ENCODE measurements around the gene TLE3. TPM values are rescaled to one million over a fixed set of nuclear protein-coding genes. Genes with fewer than 3 reads are reported as not detected.

TLE3 gene
- total RNA-seq, 1 donor from 2014 or later = 90.1 TPM

DNA sequence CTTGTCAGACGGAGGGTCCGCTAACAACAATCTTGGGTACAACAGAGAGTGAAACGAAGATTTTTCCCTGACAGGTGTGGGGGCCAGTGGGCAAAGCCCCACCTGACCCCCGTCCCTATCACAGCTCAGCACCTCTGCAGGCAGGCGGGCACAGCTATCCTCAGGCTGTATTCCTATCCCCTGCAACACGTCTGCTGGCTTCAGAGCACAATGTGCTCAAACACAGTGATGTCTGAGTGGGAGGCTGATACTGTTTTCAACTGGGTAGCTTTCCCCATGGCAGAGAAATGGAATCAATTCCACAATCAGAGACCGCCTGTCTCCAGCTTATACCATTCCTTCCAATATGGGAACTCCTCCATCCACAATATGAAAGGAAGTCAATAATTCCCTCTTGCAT lies 28.0 kb downstream of the TLE3 start:
- ATAC-seq (no peak), DNase-seq (ENCODE audit: low spot score) (no peak)
- intact Hi-C loops (cut with DNase I) = no loop called here

DNA sequence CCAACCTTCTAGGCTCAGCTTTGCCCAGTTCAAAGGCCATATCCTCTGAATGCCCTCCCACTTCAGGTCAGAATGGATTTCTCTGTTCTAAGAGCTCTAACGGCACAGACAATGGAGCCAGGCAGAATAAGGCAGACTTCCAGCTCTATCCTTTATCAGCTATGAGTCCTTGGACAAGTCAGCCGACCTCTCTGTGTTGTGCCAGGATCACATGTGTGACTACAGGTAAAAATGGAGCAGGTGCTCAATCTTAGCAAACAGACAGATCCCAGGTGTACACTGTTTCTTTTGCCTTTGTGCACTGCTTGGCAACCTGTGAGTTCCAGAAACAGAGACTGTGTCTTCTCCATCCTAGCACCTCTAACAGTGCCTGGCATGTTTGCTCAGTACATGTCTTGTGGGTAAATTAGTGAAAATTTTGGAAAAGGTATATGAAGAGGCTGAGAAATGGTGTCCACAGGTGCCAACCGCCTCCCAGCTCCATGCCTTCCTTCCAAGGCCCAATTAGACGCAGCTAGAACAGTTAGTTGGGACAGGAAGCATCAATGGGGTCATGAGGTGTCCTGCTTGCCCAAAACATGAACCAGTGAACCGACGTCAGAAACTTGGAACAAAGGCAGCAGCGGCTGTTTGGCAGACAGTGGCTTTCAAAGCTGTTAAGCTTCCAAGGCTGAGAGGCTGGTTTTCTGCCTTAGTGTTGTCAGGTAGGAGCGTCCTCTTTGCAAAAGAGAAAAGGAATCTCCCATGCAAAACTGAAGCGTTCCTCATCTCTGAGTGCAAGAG lies 28.7 kb downstream of the TLE3 start:
- DNase-seq (ENCODE audit: low spot score) (no peak), ATAC-seq (no peak)
- intact Hi-C loops (cut with DNase I) = no loop called here

DNA sequence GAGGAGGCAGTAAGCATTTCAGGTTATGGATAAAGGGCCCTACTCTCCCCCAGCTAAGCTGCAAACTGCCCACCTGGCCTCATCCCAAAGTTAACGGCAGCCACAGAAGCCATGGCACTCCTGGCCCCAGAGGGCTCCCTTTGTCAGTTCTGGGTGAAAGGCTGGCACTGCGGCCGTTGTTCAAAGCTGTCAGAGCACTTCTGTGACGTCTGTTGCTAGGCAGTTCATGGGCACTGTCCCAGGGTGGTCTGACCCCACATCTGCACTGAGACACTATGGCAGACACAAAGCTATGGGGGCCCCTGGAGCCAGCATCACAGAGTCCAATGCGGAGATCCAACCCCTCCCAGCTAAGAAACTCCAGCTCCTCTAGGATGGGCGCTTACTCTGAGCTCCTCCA lies 30.0 kb downstream of the TLE3 start:
- DNase-seq (ENCODE audit: low spot score) = no peak
- intact Hi-C loops (cut with DNase I) = no loop called here
- no peak for ATAC-seq

DNA sequence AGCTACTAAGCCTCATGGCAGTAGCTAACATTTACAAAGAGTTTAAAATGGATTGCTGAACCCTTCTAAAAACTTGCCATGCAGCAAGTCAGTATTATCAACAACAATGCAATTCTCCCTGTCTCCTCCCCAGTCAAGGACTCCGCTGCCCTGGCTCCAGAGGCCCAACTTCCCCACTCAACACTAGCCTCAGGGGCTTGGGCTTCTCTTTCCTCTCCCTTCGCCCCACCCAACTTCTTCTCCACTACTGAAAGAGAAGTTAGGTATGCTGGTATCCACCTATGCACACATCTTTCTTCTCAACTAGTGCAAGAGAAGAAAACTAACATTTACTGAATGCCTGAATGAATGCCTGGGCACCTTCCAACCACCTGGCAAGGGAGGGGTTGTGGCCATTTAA lies 30.7 kb downstream of the TLE3 start:
- ATAC-seq (no peak), DNase-seq (ENCODE audit: low spot score) (no peak)
- intact Hi-C loops (cut with DNase I) = no loop called here

DNA sequence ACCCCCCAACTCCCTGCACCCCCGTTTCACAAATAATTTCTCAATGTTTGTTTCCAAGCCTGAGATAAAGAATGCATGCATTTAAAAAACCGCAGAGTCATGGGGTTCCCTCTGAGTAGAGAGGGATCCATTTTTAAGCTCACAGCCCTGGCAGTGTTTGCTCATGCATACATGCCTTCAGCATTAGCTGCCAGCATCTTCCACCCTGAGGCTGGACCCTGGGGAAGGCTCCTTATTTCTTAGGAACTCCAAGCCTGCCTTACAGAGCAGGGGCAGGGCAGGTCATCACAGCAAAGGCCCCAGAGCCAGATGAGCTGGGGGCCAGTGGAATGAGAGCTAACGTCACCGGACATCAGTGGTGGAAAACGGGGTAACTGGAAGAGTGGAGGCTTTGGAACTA lies 31.3 kb downstream of the TLE3 start:
- intact Hi-C loops (cut with DNase I) = no loop called here
- ATAC-seq (no peak), DNase-seq (ENCODE audit: low spot score) (no peak)

DNA sequence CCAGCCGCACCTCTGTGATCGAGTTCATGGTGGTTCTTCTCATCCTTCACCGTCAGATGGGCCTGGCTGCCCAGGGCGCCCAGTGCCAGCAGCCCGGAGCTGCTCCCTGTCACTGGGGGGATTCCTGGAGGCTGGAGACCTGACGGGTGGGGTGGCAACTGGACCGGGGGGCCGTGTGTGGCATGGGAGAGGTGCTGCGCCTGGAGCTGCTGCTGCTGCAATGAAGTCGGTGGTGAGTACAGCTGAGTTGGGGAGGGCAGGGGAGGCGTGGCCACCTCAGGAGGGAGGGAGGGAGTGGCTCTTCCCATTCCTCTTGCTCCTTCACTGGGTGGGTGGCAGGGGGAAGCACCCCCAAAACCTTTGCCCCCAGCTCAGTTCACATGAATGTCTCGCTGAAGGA lies 31.7 kb downstream of the TLE3 start:
- ATAC-seq (no peak), DNase-seq (ENCODE audit: low spot score) (no peak)
- intact Hi-C loops (cut with DNase I) = no loop called here

DNA sequence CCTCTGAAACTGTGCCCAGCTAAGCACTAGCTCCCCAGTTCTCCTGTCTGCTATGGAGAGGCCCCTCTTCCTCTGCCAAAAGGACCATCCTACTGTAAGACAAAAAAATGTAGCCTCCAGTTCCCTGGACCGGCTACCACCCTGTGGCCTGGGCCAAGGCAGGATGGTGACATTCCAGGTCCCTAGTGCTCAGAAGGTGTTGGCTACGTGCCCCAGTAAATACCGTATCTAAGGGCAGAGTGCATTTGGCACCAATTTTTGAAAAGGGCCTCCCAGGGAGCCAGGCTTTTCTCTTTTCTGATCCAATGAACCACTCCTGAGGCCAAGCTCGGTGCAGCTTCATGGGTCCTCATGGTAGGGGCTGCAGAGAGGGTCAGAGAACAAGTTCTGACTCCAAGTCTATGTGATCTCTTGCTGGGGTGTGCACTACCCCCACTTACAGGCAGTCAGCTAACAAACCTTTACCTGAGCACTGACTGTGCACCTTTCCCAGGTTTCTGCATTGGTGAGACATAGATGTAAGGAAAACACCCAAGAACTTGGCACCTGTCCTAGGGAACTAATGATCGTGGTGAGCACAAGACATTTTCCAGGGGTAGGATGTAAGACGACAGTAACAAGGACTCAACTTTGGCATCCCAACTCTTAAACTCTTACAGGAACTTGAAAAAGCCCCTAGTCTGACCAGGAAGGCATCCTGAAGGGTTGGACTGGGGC lies 32.6 kb downstream of the TLE3 start:
- ATAC-seq (no peak), DNase-seq (ENCODE audit: low spot score) (no peak)
- intact Hi-C loops (cut with DNase I) = no loop called here

DNA sequence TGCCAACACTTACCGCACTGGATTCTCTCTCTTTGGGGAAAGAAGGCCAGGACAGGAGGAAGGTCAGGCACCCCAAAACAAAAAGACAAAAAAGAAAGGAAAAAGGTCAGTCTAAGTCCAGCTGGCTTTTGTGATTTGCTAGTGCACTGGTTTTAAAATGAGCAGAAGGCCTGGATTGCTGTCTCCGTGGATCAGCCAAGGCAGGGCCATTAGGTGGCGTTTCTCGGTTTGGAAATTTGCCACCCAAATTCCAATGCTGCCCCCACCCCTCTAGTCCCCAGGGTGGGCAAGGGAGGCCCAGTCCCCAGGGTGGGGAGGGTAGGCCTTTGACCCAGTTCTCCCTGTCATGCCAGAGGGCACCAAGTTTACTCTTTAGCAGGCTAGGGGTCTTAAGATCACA lies 33.3 kb downstream of the TLE3 start:
- DNase-seq (ENCODE audit: low spot score) (no peak), ATAC-seq (peak; percentile 23)
- intact Hi-C loops (cut with DNase I) = loop anchor here (5.0 kb wide), 1 partner anchor 33 kb away; the partner anchor contains the start of gene TLE3

DNA sequence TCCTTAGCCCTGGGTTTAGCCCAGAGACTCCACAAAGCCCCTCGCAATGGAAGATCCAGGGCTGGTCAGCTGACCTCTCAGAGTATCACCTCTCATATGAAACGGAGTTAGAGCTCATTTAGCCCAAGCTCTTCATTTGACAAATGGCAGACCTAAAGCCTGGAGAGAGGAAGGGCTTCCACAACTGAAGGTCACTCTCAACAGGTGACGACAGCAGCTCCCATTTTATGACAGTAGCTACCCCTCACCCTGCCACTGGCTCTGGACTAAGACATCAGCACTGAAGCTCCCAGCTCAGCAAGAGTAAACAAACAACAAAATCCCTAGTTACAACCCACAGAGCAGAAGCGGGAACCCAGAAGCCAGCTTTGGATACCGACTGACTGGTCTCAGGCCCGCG lies 33.7 kb downstream of the TLE3 start:
- DNase-seq (ENCODE audit: low spot score) (no peak), ATAC-seq (no peak)
- intact Hi-C loops (cut with DNase I) = loop anchor here (5.0 kb wide), 1 partner anchor 33 kb away; the partner anchor contains the start of gene TLE3

DNA sequence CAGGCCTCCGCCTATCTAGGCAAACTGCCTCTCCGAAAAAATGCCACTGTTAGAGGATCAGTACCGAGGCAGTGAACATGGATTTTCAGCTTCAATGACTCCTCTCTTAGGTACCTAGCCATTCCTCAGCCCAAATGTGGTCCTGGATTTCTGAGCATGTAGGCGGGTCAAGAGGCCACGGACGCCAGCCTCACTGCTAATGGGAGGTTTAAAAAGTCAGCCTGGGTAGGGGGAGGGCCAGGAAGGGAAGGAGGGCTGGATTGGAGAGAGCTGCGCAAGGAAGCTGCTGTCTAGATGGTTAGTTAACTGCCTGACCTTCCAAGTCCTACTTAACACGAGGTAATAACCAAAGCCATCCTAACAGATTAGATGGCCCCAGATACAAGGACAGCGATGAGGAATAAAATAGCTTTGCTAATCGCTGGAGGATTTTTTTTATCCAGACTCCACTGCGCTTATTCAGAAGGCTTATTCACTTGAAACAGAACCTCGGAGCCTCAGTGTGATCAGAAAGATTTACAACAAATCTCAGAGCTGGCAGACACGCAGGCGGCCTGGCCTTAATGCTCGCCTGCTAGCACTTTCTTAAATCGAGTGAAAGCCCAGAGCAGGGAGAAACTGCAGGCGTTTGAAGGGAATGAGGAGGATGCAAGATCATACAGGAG lies 34.3 kb downstream of the TLE3 start:
- ATAC-seq = peak; percentile 23
- DNase-seq (ENCODE audit: low spot score) = peak; percentile 38
- intact Hi-C loops (cut with DNase I) = loop anchor here (5.0 kb wide), 1 partner anchor 34 kb away; the partner anchor contains the start of gene TLE3

DNA sequence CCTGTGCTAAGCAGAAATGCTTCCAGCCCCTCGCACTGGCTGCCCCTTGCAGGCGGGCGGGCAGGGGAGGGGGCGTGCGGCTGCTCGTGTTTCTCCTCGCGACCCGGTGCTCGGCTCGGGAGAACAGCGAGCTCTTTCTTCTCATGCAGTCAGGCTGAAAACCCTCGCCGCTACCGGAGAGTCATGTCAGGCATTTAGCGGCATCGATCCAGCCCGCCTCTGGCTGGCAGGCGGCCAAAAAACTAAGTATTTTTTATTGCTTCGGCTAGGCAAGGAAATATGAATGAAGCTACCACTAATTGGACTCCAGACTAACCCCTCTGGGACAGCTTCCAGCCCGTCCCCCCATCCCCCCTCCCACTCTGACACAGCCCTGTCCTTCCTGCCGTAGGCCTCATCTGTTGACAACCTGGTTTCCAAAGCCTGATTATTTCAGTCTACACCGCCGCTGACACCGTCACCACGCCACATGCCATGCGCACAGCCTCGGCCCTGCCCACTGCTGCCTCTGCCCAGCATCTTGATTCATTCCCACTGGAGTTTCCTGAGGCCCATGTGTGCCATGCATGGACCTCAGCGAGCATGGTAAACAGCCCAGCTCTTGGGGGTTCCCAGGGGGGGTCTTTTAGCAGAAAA lies 35.3 kb downstream of the TLE3 start:
- ATAC-seq = peak; percentile 80
- intact Hi-C loops (cut with DNase I) = loop anchor here (5.0 kb wide), 1 partner anchor 35 kb away; the partner anchor contains the start of gene TLE3

DNA sequence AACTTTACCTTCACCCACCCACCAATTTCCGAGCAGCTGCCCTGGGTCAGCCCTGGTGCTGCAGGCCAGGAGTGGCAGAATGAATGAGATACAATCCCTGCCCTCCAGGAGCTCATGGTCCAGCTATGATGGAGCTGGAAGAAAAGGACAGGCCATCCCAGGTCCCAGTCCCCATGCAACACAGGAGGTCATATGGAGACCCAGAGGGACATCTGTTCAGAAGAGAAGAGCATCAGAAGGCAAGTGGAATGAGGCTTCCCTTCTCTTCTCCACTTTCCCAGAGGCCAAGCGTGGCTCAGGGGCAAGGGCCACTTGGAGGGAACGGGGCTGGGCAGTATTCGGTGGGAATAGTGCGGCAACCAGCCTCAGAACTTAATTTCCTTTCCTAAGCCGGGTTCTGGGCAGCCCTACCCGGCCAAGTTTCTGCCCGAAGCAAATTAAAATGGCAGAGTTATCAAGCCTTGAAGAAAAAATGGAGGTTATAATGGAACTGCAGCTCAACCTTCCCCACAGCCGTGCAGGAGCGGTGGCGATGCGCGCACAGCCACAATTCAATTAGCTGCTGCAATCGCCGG lies 35.9 kb downstream of the TLE3 start:
- intact Hi-C loops (cut with DNase I) = loop anchor here (5.0 kb wide), 1 partner anchor 36 kb away; the partner anchor contains the start of gene TLE3
- no peak for ATAC-seq

More for the DNA sequence above, 35.3 kb downstream of the TLE3 start:
- peak; percentile 91 for DNase-seq (ENCODE audit: low spot score)

DNA sequence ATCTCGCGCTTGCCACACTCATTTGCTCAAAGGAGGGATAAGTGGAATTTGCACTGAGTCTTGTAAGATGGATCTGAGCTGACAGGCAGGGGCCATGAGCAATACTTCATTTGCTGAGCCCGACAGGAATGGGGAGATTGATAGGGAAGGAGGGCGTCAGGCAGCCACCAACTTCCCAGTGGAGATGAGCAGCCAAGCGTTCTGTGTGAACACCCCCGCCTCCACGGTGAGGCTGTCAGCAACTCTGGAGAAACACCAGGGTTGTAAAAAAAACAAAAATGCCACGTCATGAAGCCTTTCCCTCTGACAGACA lies 36.8 kb downstream of the TLE3 start:
- peak; percentile 42 for DNase-seq (ENCODE audit: low spot score)
- intact Hi-C loops (cut with DNase I) = loop anchor here (5.0 kb wide), 1 partner anchor 36 kb away; the partner anchor contains the start of gene TLE3
- ATAC-seq = no peak

More for the DNA sequence above, 35.9 kb downstream of the TLE3 start:
- DNase-seq (ENCODE audit: low spot score) = peak; percentile 42

DNA sequence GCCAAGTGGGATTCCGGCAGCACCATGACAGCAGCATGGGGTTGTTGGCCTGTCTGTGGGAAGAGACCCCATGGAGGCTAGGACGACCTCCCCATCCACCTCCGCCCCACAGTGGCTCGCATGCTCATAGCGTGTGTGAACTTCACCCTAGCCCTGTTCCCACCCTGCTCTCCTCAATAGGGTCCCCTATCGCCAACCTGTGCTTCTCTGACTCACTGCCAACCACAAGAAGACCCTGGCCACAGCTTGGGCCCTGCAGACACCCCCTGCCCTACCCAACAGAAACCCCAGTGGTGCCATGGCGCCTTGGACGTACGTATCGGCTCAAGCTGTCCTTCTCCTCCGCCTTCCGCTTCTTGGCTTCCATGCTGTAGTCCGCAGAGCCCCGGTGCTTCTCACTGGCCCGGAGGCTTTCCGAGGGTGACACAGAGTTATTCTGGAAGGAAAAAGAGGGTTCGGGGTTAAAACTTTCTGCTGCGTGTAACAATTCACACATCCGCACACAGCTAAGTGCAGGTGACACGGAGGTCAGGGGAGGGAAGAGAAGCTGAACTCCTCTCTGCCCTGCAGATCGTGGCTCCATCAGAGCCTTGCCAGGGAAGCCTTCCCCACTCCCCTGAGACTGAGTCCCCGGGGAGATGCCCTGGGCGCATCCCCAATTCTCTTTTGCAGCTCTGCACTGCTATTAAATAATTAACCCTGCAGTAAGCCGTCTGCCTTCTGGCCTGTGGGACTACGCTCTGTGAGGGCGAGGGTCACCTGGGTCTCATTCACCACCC lies 37.3 kb downstream of the TLE3 start:
- intact Hi-C loops (cut with DNase I) = loop anchor here (5.0 kb wide), 1 partner anchor 37 kb away; the partner anchor contains the start of gene TLE3
- no peak for ATAC-seq
- peak; percentile 53 for DNase-seq (ENCODE audit: low spot score)

DNA sequence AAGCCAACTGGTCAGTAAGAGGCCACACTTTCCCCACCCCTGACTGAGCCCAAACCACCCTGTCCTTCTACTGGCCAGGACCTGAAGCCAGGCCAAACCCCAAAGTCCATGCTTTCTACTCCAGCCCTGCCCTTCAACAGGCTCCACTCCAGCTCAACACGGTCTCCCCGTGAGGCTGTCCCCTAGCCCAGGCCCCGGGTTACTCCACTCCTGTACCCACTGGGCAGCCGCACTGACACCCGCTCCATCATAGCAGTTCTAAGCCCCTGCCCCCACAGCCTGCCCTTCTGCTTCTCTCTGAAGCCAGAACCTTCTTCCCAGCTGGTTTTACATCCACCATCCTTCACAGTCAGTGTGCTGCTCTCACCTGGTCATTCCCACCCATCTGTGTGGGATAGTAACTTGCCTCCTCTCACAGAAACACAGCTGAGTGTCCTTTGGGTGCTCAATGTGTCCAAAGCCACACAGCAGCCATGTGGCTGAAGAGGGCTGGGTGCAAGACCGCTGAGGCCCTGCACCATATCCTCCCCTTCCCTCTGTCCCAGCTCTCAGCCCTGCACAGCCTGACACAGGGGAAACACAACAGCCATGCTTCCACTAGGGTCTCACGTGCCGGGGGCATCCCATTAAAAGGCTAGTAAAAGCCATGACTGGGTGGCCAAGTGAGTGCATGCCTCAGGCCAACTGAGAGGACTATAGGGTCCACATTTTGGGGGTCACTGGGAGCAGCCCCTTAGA lies 38.1 kb downstream of the TLE3 start:
- ATAC-seq (no peak), DNase-seq (ENCODE audit: low spot score) (peak; percentile 41)
- intact Hi-C loops (cut with DNase I) = loop anchor here (5.0 kb wide), 1 partner anchor 38 kb away; the partner anchor contains the start of gene TLE3

DNA sequence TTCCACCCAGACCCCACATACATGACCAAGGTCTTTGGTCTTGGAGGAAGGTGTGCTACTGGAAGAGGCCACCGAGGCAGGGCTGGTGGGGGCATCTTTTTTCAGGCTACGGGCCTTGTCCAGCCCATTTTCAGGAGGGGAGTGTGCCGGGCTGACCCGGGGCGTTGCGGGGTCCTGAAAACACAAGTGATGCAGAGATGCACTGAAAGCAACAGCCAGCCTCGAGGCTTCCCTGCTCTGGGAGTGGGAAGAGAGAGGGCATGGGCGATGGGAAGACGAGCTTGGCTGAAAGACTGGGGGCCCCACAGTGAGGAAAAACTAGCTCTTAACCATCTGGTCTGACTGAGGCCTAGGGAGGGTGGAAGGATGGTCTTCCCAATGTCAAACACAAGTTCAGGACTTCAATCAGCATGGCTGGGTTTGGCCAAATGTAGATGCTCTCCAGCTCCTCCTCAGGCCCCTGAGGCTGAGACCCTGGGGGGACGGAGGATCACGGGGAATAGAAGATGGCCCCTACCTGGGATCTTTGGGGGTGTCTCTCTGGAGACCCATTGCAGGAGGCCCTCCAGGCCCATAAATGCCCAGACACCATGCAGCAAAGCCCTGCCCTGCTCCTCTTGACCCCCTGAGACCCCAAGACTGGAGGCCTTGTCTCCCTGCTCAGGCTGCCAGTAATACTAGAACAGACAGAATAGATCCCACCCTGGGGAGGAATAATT lies 38.9 kb downstream of the TLE3 start:
- intact Hi-C loops (cut with DNase I) = no loop called here
- ATAC-seq (no peak), DNase-seq (ENCODE audit: low spot score) (peak; percentile 50)

All from sciatic nerve (tissue), 2 donors.